Panc1 (cell line): ENCODE measurements around the gene DDIT3.
"Not testable (repeated sequence)": the region's sequence is repeated elsewhere in the genome, so short reads cannot be mapped to it uniquely, and the experiment has no call there.

Experiments used
- POLR2AphosphoS5 ChIP-seq: IDR thresholded peaks from 2 replicates; pipeline ENCODE4 v1.6.1; 2012; ENCODE audit warnings: mild to moderate bottlenecking, low read depth, low read length, moderate library complexity
- SIN3A ChIP-seq: IDR thresholded peaks from 2 replicates; pipeline ENCODE4 v1.6.1; 2012; ENCODE audit warnings: low read depth, mild to moderate bottlenecking, low read length, moderate library complexity, borderline replicate concordance; ENCODE audit not compliant: insufficient read depth
- TF ChIP-seq, protein P1 (sequence below): fragments of 450-650 bp; IDR thresholded peaks from 2 replicates; pipeline ENCODE4 v1.5.1; 2017; ENCODE audit warnings: mild to moderate bottlenecking

DNA sequence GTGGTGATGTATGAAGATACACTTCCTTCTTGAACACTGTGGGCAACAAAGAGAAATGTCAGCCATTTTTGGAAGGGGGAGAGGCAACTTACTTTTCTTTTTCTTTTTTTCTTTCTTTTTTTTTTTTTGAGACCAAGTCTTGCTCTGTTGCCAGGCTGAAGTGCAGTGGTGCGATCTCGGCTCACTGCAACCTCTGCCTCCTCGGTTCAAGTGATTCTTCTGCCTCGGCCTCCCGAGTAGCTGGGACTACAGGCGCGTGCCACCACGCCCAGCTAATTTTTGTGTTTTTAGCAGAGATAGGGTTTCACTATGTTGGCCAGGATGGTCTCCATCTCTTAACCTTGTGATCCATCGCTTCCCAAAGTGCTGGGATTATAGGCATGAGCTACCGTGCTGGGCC lies 2.6 kb downstream of the DDIT3 start:
- TF ChIP-seq POLR2AphosphoS5, result peak; percentile 47
- TF ChIP-seq, protein P1, sequence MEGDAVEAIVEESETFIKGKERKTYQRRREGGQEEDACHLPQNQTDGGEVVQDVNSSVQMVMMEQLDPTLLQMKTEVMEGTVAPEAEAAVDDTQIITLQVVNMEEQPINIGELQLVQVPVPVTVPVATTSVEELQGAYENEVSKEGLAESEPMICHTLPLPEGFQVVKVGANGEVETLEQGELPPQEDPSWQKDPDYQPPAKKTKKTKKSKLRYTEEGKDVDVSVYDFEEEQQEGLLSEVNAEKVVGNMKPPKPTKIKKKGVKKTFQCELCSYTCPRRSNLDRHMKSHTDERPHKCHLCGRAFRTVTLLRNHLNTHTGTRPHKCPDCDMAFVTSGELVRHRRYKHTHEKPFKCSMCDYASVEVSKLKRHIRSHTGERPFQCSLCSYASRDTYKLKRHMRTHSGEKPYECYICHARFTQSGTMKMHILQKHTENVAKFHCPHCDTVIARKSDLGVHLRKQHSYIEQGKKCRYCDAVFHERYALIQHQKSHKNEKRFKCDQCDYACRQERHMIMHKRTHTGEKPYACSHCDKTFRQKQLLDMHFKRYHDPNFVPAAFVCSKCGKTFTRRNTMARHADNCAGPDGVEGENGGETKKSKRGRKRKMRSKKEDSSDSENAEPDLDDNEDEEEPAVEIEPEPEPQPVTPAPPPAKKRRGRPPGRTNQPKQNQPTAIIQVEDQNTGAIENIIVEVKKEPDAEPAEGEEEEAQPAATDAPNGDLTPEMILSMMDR, result not testable (repeated sequence)
- TF ChIP-seq SIN3A, result not testable (repeated sequence)
